Activated CD8-positive, alpha-beta memory T cell treated with anti-CD3 and anti-CD28 coated beads, Interleukin-2, amount 50 U/mL, for 24 hours (primary cell): Measurements from ENCODE around the gene SHOC2.

ENCODE experiments used
- DNase-seq: peaks from one replicate; pipeline ENCODE4 v3.0.0-alpha.2; 2020; ENCODE audit errors: extremely low read depth

Gene SHOC2

GRCh38 chr10:110946496-110946895 lies 27.1 kb downstream of the SHOC2 start:
- no peak for DNase-seq

- DNase-seq: no peak
Measured at GRCh38 chr10:110947061-110947595, 27.7 kb downstream of the SHOC2 start.

- no peak for DNase-seq
Measured at GRCh38 chr10:110951381-110951780, 32.0 kb downstream of the SHOC2 start.

- DNase-seq: no peak
Measured at GRCh38 chr10:110957606-110958005, 38.2 kb downstream of the SHOC2 start.

- no peak for DNase-seq
Measured at GRCh38 chr10:110959379-110960332, 40.3 kb downstream of the SHOC2 start.

GRCh38 chr10:110960333-110960712 lies 40.9 kb downstream of the SHOC2 start:
- no peak for DNase-seq

GRCh38 chr10:110962443-110962842 lies 43.0 kb downstream of the SHOC2 start:
- DNase-seq: no peak

GRCh38 chr10:110963162-110963561 lies 43.8 kb downstream of the SHOC2 start:
- DNase-seq: no peak

GRCh38 chr10:110964681-110965080 lies 45.3 kb downstream of the SHOC2 start:
- no peak for DNase-seq

- DNase-seq: no peak
Measured at GRCh38 chr10:110965216-110965615, 45.8 kb downstream of the SHOC2 start.

GRCh38 chr10:110966146-110966545 lies 46.7 kb downstream of the SHOC2 start:
- no peak for DNase-seq

- no peak for DNase-seq
Measured at GRCh38 chr10:110967009-110967630, 47.7 kb downstream of the SHOC2 start.

- no peak for DNase-seq
Measured at GRCh38 chr10:110967645-110968044, 48.2 kb downstream of the SHOC2 start.

- no peak for DNase-seq
Measured at GRCh38 chr10:110969183-110969582, 49.8 kb downstream of the SHOC2 start.

GRCh38 chr10:110971638-110972037 lies 52.2 kb downstream of the SHOC2 start:
- no peak for DNase-seq

GRCh38 chr10:110972231-110973134 lies 53.1 kb downstream of the SHOC2 start:
- DNase-seq: no peak

- DNase-seq: no peak
Measured at GRCh38 chr10:110973400-110973799, 54.0 kb downstream of the SHOC2 start.

GRCh38 chr10:110976577-110976976 lies 57.2 kb downstream of the SHOC2 start:
- DNase-seq: no peak

GRCh38 chr10:110977662-110978061 lies 58.3 kb downstream of the SHOC2 start:
- no peak for DNase-seq

- no peak for DNase-seq
Measured at GRCh38 chr10:110978204-110978603, 58.8 kb downstream of the SHOC2 start.

- DNase-seq: no peak
Measured at GRCh38 chr10:110979611-110980010, 60.2 kb downstream of the SHOC2 start.

- DNase-seq: no peak
Measured at GRCh38 chr10:110980807-110981206, 61.4 kb downstream of the SHOC2 start.
